RWPE2 (cell line): ENCODE results near the gene NDUFAF5.

Experiments
- ATAC-seq: fragments of 200-7000 bp; cut with Tn5 transposase; 3 replicates; pipeline ENCODE4 v1.9.1; 2021; ENCODE audit warnings: low read depth
- DNase-seq: peaks from one replicate; pipeline ENCODE4 v3.0.0-alpha.2; 2020; ENCODE audit warnings: low spot score
- H3K27ac ChIP-seq: fragments of 450-650 bp; 2 replicates; pipeline ENCODE4 v1.5.1; 2017; ENCODE audit warnings: mild to moderate bottlenecking; ENCODE audit not compliant: poor library complexity, severe bottlenecking
- H3K27me3 ChIP-seq: fragments of 250-450 bp; sonication (Bioruptor Pico); 2 replicates; pipeline ENCODE4 v1.5.1; 2021; ENCODE audit warnings: mild to moderate bottlenecking, moderate library complexity; ENCODE audit not compliant: insufficient read depth, poor library complexity, severe bottlenecking
- H3K36me3 ChIP-seq: fragments of 250-450 bp; sonication (Bioruptor Pico); 2 replicates; pipeline ENCODE4 v1.5.1; 2020; ENCODE audit warnings: low read depth, mild to moderate bottlenecking, moderate library complexity
- H3K4me1 ChIP-seq: fragments of 250-450 bp; sonication (Bioruptor Pico); 2 replicates; pipeline ENCODE4 v1.5.1; 2021; ENCODE audit warnings: mild to moderate bottlenecking, moderate library complexity; ENCODE audit not compliant: insufficient read depth, poor library complexity, severe bottlenecking
- H3K4me3 ChIP-seq: fragments of 250-450 bp; sonication (Bioruptor Pico); 2 replicates; pipeline ENCODE4 v1.5.1; 2021; ENCODE audit warnings: mild to moderate bottlenecking, moderate library complexity; ENCODE audit not compliant: severe bottlenecking
- H3K9me3 ChIP-seq: fragments of 250-450 bp; sonication (Bioruptor Pico); 2 replicates; pipeline ENCODE4 v1.5.1; 2021; ENCODE audit warnings: mild to moderate bottlenecking, moderate library complexity; ENCODE audit not compliant: severe bottlenecking
- TF ChIP-seq, protein P1 (sequence below): fragments of 450-650 bp; IDR thresholded peaks from one replicate; pipeline ENCODE4 v1.5.1; 2017; ENCODE audit warnings: mild to moderate bottlenecking, moderate library complexity; ENCODE audit not compliant: poor library complexity, severe bottlenecking

Gene NDUFAF5

DNA sequence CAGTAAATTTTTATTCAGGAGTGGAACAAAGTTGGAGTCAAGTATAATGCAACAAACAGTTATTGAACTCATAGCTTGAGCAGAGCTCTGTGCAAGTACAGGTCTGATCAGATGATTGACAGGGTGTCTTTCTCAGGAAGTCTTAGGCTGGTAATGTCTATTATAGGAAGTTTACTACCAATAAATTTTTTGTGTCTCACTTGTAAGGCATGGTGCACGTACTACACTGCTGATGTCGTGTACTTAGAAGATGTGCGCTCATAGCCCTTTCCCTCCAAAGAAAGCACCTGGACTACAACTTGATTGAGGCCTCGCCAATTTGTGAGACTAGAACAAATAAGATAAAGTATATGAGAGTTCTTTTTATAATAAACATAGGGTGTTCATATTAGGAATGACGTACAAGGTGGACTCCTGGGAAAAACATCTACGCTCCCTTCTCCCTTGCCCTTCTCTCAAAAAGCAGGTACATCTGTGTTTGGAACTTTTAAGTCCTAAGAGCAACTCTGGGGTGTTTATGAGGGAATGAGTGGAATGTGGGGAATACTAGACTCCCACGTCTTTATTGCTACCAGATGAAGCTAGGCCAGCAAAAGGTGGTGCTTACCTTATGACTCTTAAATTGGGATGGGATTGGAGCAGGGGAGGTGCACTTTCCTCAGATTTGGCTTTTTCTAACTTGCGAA is 1.5 kb downstream of the NDUFAF5 start:
- ATAC-seq (no peak; the same call in 2 of the 3 replicates), DNase-seq (no peak)
- TF ChIP-seq, protein P1, sequence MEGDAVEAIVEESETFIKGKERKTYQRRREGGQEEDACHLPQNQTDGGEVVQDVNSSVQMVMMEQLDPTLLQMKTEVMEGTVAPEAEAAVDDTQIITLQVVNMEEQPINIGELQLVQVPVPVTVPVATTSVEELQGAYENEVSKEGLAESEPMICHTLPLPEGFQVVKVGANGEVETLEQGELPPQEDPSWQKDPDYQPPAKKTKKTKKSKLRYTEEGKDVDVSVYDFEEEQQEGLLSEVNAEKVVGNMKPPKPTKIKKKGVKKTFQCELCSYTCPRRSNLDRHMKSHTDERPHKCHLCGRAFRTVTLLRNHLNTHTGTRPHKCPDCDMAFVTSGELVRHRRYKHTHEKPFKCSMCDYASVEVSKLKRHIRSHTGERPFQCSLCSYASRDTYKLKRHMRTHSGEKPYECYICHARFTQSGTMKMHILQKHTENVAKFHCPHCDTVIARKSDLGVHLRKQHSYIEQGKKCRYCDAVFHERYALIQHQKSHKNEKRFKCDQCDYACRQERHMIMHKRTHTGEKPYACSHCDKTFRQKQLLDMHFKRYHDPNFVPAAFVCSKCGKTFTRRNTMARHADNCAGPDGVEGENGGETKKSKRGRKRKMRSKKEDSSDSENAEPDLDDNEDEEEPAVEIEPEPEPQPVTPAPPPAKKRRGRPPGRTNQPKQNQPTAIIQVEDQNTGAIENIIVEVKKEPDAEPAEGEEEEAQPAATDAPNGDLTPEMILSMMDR: no peak
- peak overlapping the region; percentile 65 for H3K4me3 ChIP-seq
- H3K27me3 ChIP-seq: no peaks in the 10 kb centered on the region
- H3K27ac ChIP-seq: peak overlapping the region; percentile 50
- peaks cover 22% of the 10 kb centered on the region for H3K4me1 ChIP-seq
- no peaks in the 10 kb centered on the region for H3K9me3 ChIP-seq
- H3K36me3 ChIP-seq: peaks cover 71% of the 10 kb centered on the region

DNA sequence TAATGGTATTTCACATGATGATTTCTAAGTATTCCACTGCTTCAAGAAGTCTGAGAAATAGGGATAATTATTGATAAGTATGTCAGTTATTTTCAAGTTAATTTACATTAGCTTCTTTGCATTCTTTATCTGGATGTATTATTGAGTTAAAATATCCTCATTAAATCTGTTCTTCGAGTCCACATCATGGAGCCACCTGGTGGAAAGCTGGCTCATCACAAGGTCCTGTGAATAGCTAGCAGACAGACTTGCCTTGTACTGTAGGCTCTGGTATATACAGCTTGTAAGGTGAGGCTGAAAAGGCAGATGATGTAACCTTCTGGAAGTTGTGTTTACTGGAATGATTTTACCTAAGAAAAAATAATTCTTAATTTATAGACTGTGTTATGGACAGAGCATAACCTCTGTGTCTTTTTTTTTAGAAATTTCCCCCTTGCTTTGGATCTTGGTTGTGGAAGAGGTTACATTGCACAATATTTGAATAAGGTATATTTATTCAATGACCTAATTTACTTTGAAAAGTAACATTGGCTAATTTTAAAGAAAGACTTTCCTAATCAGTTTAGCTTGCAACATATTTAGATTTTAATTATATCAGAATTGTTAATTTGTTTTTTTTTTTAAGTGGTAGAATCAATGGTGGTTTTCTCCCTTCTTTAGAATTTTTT is 3.5 kb downstream of the NDUFAF5 start:
- H3K27ac ChIP-seq: no peak overlapping the region
- ATAC-seq: peak; percentile 66

DNA sequence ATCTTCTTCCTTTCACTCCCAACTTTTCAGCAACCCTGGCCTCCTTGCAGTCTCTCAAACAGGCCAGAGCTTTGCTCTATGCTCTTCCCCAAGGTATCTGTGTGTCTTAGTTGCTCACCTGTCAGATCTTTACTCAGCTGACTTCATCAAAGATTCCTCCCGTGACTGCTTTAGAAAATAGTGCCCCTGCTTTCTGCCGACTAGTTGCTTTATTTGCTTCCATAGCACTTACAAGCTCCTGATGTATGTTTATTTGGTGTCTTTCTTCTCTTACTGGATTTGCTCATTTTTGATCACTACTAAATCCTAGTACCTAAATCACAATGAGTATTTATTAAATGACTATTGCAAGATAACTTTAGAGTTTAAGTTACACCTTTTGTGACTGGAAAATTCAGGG is 5.9 kb downstream of the NDUFAF5 start:
- H3K27ac ChIP-seq: no peak overlapping the region
- peaks cover 89% of the 10 kb centered on the region for H3K36me3 ChIP-seq
- no peak for ATAC-seq

More for the DNA sequence above, 3.5 kb downstream of the NDUFAF5 start:
- TF ChIP-seq, protein P1: peak; percentile 85
- Histone ChIP-seq H3K4me1 (peaks cover 20% of the 10 kb centered on the region), H3K36me3 (peaks cover 65% of the 10 kb centered on the region), H3K9me3 (no peaks in the 10 kb centered on the region), H3K27me3 (no peaks in the 10 kb centered on the region), H3K4me3 (no peak overlapping the region)
- no peak for DNase-seq

DNA sequence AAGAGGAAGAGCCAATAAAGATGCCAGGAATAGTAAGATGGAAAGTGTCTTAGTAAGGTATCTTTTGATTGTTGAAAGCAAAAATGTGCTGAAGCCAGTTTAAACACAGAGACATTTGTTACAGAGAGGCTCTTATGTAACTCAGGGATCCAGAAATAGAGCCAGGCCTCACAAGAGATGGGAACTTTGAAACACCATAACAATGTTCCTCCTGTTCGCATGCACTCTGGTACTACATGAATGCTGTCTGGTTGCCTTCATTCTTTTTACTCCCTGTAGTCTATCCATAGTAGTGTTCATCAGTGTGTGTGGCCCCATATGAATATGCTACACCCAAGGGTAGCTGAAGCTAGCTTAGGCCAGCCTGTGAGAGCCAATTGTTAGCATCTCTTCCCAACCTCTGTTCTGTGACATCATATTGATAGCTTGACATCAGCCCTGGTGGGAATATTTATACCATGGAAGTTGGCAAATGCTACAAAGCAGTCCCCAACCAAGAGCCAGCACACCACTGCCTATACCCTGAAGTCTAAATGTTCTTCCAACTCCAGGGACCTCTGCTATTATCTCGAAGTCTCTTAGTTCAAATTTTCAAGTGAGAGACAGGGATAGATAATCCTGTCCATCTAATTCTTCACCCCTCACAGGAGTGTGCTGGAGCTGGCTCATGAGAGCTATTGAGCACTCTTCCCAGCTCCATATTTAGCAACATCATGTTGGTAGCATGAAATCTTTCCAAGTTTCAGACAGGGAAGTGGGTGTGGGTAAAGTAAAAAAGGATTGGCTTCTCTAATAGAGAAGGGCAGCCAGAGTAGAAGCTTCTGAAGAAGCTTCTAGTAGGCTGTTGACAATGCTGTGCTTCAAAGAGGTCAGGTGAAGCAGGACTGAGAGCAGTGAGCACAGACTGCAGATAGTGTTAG is 7.0 kb downstream of the NDUFAF5 start:
- Histone ChIP-seq H3K4me3 (no peak overlapping the region), H3K36me3 (peaks cover 93% of the 10 kb centered on the region), H3K27ac (no peak overlapping the region), H3K9me3 (no peaks in the 10 kb centered on the region), H3K4me1 (peaks cover 2% of the 10 kb centered on the region), H3K27me3 (no peaks in the 10 kb centered on the region)
- ATAC-seq: no peak
- no peak for DNase-seq
- TF ChIP-seq, protein P1: no peak

More for the DNA sequence above, 5.9 kb downstream of the NDUFAF5 start:
- TF ChIP-seq, protein P1: no peak
- H3K27me3 ChIP-seq: no peaks in the 10 kb centered on the region
- no peak overlapping the region for H3K4me3 ChIP-seq
- no peaks in the 10 kb centered on the region for H3K9me3 ChIP-seq
- no peak for DNase-seq
- peaks cover 12% of the 10 kb centered on the region for H3K4me1 ChIP-seq
